HUES64 (cell line): ENCODE data around the gene LGALS9.
"Not testable (repeated sequence)": the region's sequence is repeated elsewhere in the genome, so short reads cannot be mapped to it uniquely, and the experiment has no call there.

Source experiments
- H3K27ac ChIP-seq: 2 replicates; pipeline ENCODE4 v1.7.0; 2013; ENCODE audit warnings: low read depth, low read length, inconsistent platforms
- H3K27me3 ChIP-seq: 2 replicates; pipeline ENCODE4 v1.6.1; 2013; ENCODE audit warnings: mild to moderate bottlenecking, low read length; ENCODE audit not compliant: insufficient read depth
- H3K36me3 ChIP-seq: 2 replicates; pipeline ENCODE4 v1.6.1; 2013; ENCODE audit warnings: mild to moderate bottlenecking, low read length; ENCODE audit not compliant: insufficient read depth
- H3K4me1 ChIP-seq: 2 replicates; pipeline ENCODE4 v1.6.1; 2013; ENCODE audit warnings: mild to moderate bottlenecking, low read length, moderate library complexity; ENCODE audit not compliant: insufficient read depth
- H3K4me3 ChIP-seq: 2 replicates; pipeline ENCODE4 v1.5.1; 2013; ENCODE audit warnings: mild to moderate bottlenecking, low read length, moderate library complexity
- H3K9ac ChIP-seq: 2 replicates; pipeline ENCODE4 v1.6.1; 2013; ENCODE audit warnings: mild to moderate bottlenecking, low read depth, low read length
- H3K9me3 ChIP-seq: 2 replicates; pipeline ENCODE4 v1.6.1; 2013; ENCODE audit warnings: low read depth, low read length; ENCODE audit not compliant: insufficient read depth
- WGBS: fragments of 150-250, 120-280 bp; methylation state at CpG from one replicate; pipeline ENCODE4 v1.1.7; 2013; ENCODE audit warnings: missing lambda C conversion rate; 5-methylcytosine and 5-hydroxymethylcytosine counted together

LGALS9 gene

GRCh38 chr17:27645621-27646020, 14.6 kb downstream of the LGALS9 start:
- H3K36me3 ChIP-seq, H3K27ac ChIP-seq: not testable (repeated sequence)

DNA sequence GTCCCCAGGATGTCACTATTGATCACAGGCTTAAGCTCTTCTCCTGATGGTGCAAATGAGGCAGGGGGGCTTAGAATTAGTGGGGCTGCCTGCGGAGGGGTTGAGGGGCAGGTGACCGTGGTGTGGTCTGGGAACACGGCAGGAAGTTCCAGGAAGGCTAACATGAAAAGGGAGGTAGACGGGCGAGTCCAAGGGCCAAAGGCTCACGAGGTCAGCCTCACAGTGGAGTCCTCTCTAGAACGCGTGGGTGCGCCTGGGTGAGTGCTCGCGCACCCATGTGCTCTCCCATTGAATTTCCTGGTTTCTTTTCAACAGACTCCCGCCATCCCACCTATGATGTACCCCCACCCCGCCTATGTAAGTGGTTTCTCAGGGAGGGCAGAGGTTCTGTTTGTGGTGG, 15.2 kb downstream of the LGALS9 start:
- WGBS = 95% methylated on average over 12 of the region's 13 CpGs
- Histone ChIP-seq H3K9ac (no peak overlapping the region), H3K4me1 (no peaks in the 10 kb centered on the region), H3K36me3 (no peaks in the 10 kb centered on the region), H3K27ac (no peak overlapping the region), H3K27me3 (no peaks in the 10 kb centered on the region), H3K9me3 (no peaks in the 10 kb centered on the region), H3K4me3 (no peak overlapping the region)

More at GRCh38 chr17:27645621-27646020, 14.6 kb downstream of the LGALS9 start:
- not testable (repeated sequence) for H3K27me3 ChIP-seq, H3K9me3 ChIP-seq, H3K4me3 ChIP-seq, H3K9ac ChIP-seq, H3K4me1 ChIP-seq
- 76% methylated on average over 2 of the region's 10 CpGs for WGBS

GRCh38 chr17:27647765-27648164, 16.8 kb downstream of the LGALS9 start:
- Histone ChIP-seq H3K4me3 (no peak overlapping the region), H3K4me1 (no peaks in the 10 kb centered on the region), H3K27ac (no peak overlapping the region), H3K9ac (no peak overlapping the region), H3K9me3 (no peaks in the 10 kb centered on the region), H3K27me3 (no peaks in the 10 kb centered on the region), H3K36me3 (no peaks in the 10 kb centered on the region)
- WGBS = 88% methylated on average over 9 of the region's 9 CpGs

- 61% methylated on average over 5 of the region's 5 CpGs for whole genome bisulfite sequencing
- not testable (repeated sequence) for H3K9ac ChIP-seq, H3K4me3 ChIP-seq, H3K36me3 ChIP-seq, H3K27ac ChIP-seq, H3K9me3 ChIP-seq, H3K27me3 ChIP-seq, H3K4me1 ChIP-seq
Observed at GRCh38 chr17:27649111-27649571, 18.2 kb downstream of the LGALS9 start.

GRCh38 chr17:27649929-27650328, 18.9 kb downstream of the LGALS9 start:
- Histone ChIP-seq H3K4me1 (no peaks in the 10 kb centered on the region), H3K9ac (no peak overlapping the region), H3K27me3 (no peaks in the 10 kb centered on the region), H3K36me3 (no peaks in the 10 kb centered on the region), H3K9me3 (no peaks in the 10 kb centered on the region), H3K27ac (no peak overlapping the region), H3K4me3 (no peak overlapping the region)
- WGBS = 94% methylated on average over 16 of the region's 16 CpGs

DNA sequence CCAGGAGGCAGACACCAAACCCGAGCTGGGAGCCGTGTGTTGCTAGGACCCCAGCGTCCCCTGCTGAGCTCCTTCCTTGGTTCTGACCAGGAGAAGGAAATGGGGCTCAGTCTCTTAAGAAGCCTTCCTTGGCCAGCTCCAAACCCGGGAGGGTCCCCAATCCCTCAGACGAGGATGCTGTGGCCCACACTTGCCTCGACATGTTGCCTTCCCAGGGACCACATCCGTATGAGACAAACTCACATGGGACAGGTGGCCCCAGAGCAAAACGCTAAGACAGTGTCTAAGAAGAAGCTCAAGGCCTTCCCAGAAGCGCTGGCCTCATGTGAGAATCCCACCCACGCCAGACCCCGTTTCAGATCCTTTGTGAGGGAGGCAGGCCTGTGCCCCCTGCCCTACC, 19.8 kb downstream of the LGALS9 start:
- WGBS = 89% methylated on average over 11 of the region's 11 CpGs

DNA sequence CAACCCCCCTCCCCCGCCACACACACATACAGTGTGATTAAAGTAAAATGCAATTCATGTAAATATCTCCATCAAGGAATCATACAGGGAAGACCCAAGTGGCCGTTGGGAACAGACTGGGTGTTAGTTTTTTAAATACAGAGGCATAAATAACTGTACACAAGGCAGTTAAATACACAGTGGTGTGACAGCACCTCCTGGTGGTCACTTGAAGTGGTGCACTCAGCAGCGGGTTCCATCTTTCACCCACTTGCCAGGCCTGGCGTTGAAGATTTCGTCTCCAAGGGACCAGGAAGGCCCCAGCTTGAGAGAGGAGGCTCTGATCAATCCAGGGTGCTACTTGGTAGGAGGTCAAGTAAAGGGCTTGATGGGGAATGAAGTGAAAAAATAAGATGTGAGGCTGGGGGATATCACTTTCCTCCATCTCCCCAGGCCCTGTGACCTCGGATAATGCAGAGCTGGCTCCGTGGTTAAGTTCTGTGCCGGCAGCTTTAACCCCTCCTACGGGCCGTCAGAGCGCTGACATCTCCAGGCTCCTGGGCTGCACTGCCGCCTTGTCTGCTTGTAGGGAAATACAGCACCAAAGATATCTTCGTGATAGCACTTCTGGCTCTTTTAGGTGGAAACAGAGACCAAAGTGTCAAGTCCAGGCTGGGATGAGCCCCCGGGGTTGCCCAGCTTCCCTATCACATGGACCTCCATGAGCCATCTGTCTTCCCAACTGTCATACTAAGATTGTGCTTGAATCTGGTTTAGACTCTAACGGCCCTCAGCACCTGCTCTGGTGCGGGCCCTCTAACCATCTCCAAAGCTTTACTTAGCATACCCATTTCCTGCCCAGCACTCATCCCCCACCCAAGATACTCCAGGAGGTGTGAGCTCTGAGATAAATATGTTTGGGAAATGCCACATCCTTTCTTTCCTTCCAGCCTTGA, 20.7 kb downstream of the LGALS9 start:
- Histone ChIP-seq H3K36me3 (no peaks in the 10 kb centered on the region), H3K4me1 (no peaks in the 10 kb centered on the region), H3K4me3 (no peak overlapping the region), H3K9ac (no peak overlapping the region), H3K27me3 (no peaks in the 10 kb centered on the region), H3K9me3 (no peaks in the 10 kb centered on the region), H3K27ac (no peak overlapping the region)
- WGBS = 64% methylated on average over 15 of the region's 16 CpGs

More for the DNA sequence above, 19.8 kb downstream of the LGALS9 start:
- Histone ChIP-seq H3K9ac (no peak overlapping the region), H3K27ac (no peak overlapping the region), H3K4me1 (no peaks in the 10 kb centered on the region), H3K36me3 (no peaks in the 10 kb centered on the region), H3K27me3 (no peaks in the 10 kb centered on the region), H3K9me3 (no peaks in the 10 kb centered on the region), H3K4me3 (no peak overlapping the region)

DNA sequence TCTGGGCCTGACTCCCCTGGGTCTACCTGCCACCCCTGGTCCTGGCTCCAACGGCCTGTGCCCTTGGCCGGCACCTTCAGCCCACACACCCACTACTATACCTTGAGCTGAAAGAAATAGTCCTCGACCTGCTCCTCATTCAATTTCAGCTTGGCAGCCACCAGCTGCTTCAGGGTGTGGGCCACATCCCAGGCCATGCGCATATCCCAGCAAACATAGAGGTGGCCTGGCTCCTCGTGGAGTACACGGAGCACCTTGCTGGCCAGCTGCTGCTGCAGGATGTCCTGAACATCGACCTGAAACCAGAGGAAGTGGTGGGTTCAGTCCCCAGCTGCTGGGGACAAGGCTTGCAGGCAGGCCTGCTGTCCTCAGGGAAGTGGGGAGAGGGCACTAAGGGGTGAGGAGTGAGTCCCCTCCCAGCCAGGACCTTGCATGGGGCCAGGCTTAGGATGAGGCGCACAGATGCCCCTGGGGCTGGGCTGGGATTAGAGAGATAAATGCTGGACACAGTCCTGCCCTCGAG, 22.5 kb downstream of the LGALS9 start:
- H3K27ac ChIP-seq = not testable (repeated sequence)
- WGBS = 88% methylated on average over 7 of the region's 9 CpGs

GRCh38 chr17:27654136-27654535, 23.1 kb downstream of the LGALS9 start:
- H3K4me3 ChIP-seq = no peak overlapping the region
- H3K27me3 ChIP-seq = no peaks in the 10 kb centered on the region
- no peak overlapping the region for H3K27ac ChIP-seq
- 94% methylated on average over 15 of the region's 15 CpGs for WGBS
- no peaks in the 10 kb centered on the region for H3K9me3 ChIP-seq
- no peaks in the 10 kb centered on the region for H3K36me3 ChIP-seq
- H3K9ac ChIP-seq = no peak overlapping the region
- no peaks in the 10 kb centered on the region for H3K4me1 ChIP-seq

More for the DNA sequence above, 22.5 kb downstream of the LGALS9 start:
- H3K4me3 ChIP-seq, H3K36me3 ChIP-seq, H3K4me1 ChIP-seq, H3K9me3 ChIP-seq, H3K27me3 ChIP-seq, H3K9ac ChIP-seq: not testable (repeated sequence)

GRCh38 chr17:27654654-27655524, 23.9 kb downstream of the LGALS9 start:
- Histone ChIP-seq H3K36me3 (no peaks in the 10 kb centered on the region), H3K4me3 (no peak overlapping the region), H3K27me3 (no peaks in the 10 kb centered on the region), H3K9ac (no peak overlapping the region), H3K27ac (no peak overlapping the region), H3K4me1 (no peaks in the 10 kb centered on the region), H3K9me3 (no peaks in the 10 kb centered on the region)
- 51% methylated on average over 34 of the region's 34 CpGs for WGBS

- H3K36me3 ChIP-seq, H3K9ac ChIP-seq, H3K27ac ChIP-seq, H3K4me1 ChIP-seq, H3K27me3 ChIP-seq, H3K4me3 ChIP-seq, H3K9me3 ChIP-seq: not testable (repeated sequence)
- 94% methylated on average over 16 of the region's 16 CpGs for WGBS
Observed at GRCh38 chr17:27655525-27656111, 24.6 kb downstream of the LGALS9 start.
